A549 (cell line): Measurements from ENCODE around the gene BCL6B.

ENCODE experiments used
- CHD4 ChIP-seq: fragments of 200-600 bp; sonication (generic); IDR thresholded peaks from 2 replicates; pipeline ENCODE4 v1.6.1; 2016; ENCODE audit warnings: antibody characterized with exemption, mild to moderate bottlenecking, borderline replicate concordance
- EHMT2 ChIP-seq: fragments of 200-600 bp; sonication (generic); IDR thresholded peaks from 2 replicates; pipeline ENCODE4 v1.6.1; 2016; ENCODE audit warnings: antibody characterized with exemption, low read depth, mild to moderate bottlenecking, moderate library complexity
- EP300 ChIP-seq, 2 experiments: fragments of >200 bp; sonication (Bioruptor Twin); formaldehyde crosslinking; IDR thresholded peaks; 2 replicates in 1 of 2; 3 replicates in 1 of 2; pipeline ENCODE4 v1.6.1; 2016 to 2017
- NFE2L2 ChIP-seq: fragments of 150-350 bp; conservative IDR thresholded peaks from 2 replicates; pipeline ENCODE4 v1.6.1; 2014; ENCODE audit warnings: low read length
- POLR2A ChIP-seq: IDR thresholded peaks from 2 replicates; pipeline ENCODE4 v1.6.1; 2012; ENCODE audit warnings: mild to moderate bottlenecking, low read length
- RAD21 ChIP-seq, 2 experiments: fragments of >200 bp in 1 of 2; sonication (Bioruptor Twin) in 1 of 2; formaldehyde crosslinking in 1 of 2; IDR thresholded peaks in 1 of 2; conservative IDR thresholded peaks in 1 of 2; 2 replicates in 1 of 2; 3 replicates in 1 of 2; pipeline ENCODE4 v1.6.1; 2012 to 2018; ENCODE audit warnings: inconsistent platforms in 1 of 2
- TF ChIP-seq, protein P1 (sequence below): IDR thresholded peaks from 2 replicates; pipeline ENCODE4 v1.6.1; 2012
- TF ChIP-seq, protein P2 (sequence below): fragments of >200 bp; sonication (Bioruptor Twin); formaldehyde crosslinking; IDR thresholded peaks from 3 replicates; pipeline ENCODE4 v1.5.1; 2016
- TF ChIP-seq, protein P3 (sequence below): fragments of 200-600 bp; sonication (generic); IDR thresholded peaks from 2 replicates; pipeline ENCODE4 v1.6.1; 2016; ENCODE audit warnings: antibody characterized with exemption, mild to moderate bottlenecking, moderate library complexity

DNA sequence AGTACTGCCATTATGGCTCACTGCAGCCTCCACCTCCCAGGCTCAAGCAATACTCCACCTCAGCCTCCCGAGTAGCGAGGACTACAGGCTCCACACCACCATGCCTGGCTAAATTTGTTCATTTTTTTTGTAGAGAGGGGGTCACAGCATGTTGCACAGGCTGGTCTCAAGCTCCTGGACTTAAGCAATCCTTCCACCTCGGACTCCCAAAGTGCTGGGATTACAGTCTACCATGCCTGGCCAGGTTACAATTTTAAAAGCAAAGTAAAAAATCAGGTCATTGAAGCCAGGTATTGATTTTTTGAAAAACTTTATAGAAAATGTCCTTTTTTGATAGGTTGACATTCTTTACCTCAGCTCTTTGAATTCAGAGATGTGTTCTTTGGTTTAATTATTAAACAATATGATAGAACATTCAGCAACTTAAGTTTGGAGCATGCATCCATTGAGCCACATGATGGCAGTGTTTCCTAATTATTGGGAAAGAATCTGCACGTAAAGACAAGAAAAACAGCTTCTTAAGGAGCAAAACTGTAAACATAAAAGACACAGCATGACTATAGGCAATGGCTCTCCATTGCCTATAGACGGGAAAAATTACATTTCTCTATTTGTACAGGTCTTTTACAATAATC, 22.8 kb downstream of the BCL6B start:
- TF ChIP-seq, protein P1, sequence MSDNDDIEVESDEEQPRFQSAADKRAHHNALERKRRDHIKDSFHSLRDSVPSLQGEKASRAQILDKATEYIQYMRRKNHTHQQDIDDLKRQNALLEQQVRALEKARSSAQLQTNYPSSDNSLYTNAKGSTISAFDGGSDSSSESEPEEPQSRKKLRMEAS = 0 out of 2 replicates have a peak, but pooled peaks have one; percentile 31
- TF ChIP-seq CHD4 (no peak), RAD21 (conservative IDR thresholded peaks at IDR 0.05 in 1 of 2, IDR thresholded peaks at IDR 0.05 in 1 of 2) (peak; percentile 98 to 99), EP300 (IDR thresholded peaks at IDR 0.05) (no peak), EHMT2 (no peak), NFE2L2 (no peak), POLR2A (no peak)
- TF ChIP-seq, protein P2, sequence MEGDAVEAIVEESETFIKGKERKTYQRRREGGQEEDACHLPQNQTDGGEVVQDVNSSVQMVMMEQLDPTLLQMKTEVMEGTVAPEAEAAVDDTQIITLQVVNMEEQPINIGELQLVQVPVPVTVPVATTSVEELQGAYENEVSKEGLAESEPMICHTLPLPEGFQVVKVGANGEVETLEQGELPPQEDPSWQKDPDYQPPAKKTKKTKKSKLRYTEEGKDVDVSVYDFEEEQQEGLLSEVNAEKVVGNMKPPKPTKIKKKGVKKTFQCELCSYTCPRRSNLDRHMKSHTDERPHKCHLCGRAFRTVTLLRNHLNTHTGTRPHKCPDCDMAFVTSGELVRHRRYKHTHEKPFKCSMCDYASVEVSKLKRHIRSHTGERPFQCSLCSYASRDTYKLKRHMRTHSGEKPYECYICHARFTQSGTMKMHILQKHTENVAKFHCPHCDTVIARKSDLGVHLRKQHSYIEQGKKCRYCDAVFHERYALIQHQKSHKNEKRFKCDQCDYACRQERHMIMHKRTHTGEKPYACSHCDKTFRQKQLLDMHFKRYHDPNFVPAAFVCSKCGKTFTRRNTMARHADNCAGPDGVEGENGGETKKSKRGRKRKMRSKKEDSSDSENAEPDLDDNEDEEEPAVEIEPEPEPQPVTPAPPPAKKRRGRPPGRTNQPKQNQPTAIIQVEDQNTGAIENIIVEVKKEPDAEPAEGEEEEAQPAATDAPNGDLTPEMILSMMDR = peak; percentile 99
- TF ChIP-seq, protein P3, sequence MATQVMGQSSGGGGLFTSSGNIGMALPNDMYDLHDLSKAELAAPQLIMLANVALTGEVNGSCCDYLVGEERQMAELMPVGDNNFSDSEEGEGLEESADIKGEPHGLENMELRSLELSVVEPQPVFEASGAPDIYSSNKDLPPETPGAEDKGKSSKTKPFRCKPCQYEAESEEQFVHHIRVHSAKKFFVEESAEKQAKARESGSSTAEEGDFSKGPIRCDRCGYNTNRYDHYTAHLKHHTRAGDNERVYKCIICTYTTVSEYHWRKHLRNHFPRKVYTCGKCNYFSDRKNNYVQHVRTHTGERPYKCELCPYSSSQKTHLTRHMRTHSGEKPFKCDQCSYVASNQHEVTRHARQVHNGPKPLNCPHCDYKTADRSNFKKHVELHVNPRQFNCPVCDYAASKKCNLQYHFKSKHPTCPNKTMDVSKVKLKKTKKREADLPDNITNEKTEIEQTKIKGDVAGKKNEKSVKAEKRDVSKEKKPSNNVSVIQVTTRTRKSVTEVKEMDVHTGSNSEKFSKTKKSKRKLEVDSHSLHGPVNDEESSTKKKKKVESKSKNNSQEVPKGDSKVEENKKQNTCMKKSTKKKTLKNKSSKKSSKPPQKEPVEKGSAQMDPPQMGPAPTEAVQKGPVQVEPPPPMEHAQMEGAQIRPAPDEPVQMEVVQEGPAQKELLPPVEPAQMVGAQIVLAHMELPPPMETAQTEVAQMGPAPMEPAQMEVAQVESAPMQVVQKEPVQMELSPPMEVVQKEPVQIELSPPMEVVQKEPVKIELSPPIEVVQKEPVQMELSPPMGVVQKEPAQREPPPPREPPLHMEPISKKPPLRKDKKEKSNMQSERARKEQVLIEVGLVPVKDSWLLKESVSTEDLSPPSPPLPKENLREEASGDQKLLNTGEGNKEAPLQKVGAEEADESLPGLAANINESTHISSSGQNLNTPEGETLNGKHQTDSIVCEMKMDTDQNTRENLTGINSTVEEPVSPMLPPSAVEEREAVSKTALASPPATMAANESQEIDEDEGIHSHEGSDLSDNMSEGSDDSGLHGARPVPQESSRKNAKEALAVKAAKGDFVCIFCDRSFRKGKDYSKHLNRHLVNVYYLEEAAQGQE = no peak
